NB4 (cell line): Measurements from ENCODE around the gene BLOC1S4.

Experiments
- DNase-seq: peaks from one replicate; pipeline ENCODE4 v3.0.0; 2010; ENCODE audit warnings: low read depth
- H3K4me3 ChIP-seq: one replicate; pipeline ENCODE4 v1.5.1; 2011; ENCODE audit warnings: mild to moderate bottlenecking, low read depth, low read length, moderate library complexity
- MYC ChIP-seq: IDR thresholded peaks from 2 replicates; pipeline ENCODE4 v1.6.1; 2011; ENCODE audit warnings: low read depth, low read length
- POLR2A ChIP-seq: IDR thresholded peaks from 2 replicates; pipeline ENCODE4 v1.6.1; 2011; ENCODE audit warnings: mild to moderate bottlenecking; ENCODE audit not compliant: insufficient read length; ENCODE audit errors: extremely low read depth
- TF ChIP-seq, protein P1 (sequence below): IDR thresholded peaks from one replicate; pipeline ENCODE4 v1.5.1; 2012; ENCODE audit warnings: low read depth, low read length
- TF ChIP-seq, protein P2 (sequence below): IDR thresholded peaks from 2 replicates; pipeline ENCODE4 v1.6.1; 2011; ENCODE audit warnings: low read depth, low read length

The BLOC1S4 gene

DNA sequence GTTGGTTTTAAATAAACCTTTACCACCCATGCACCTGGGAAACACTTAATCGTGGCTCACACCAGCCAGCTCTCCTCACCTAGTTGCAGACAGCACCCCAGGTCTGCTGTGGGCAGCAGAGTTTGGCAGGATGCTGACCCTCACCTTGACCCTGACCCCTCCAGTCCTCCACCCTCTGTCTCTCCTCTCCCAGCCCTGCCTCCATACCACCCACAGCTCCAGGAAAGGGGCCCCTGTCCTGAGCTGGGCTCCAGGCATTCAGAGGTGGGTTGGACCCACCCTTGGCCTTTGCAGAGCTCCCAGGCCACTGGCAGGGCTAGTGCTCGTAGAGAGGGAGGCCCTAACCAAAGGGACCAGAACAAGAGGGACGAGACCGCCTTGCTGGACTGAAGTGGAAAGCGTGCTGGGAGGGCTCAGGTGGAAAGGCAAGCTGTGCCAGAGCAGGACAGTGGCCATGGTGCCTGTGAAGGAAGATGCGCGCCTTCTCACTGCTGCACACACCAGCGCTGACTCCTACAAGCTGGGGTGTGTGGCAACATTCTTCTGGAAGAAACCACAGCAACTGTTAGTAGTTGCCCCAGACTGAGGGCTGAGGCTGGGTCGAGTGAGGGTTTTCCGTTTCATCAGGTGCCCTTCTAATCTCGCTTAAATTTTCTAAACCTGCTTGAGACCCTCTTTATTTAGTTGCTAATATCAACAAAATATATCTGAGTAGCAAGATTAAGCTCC lies 32.9 kb upstream of the BLOC1S4 start:
- H3K4me3 ChIP-seq: no peak overlapping the region
- TF ChIP-seq, protein P1, sequence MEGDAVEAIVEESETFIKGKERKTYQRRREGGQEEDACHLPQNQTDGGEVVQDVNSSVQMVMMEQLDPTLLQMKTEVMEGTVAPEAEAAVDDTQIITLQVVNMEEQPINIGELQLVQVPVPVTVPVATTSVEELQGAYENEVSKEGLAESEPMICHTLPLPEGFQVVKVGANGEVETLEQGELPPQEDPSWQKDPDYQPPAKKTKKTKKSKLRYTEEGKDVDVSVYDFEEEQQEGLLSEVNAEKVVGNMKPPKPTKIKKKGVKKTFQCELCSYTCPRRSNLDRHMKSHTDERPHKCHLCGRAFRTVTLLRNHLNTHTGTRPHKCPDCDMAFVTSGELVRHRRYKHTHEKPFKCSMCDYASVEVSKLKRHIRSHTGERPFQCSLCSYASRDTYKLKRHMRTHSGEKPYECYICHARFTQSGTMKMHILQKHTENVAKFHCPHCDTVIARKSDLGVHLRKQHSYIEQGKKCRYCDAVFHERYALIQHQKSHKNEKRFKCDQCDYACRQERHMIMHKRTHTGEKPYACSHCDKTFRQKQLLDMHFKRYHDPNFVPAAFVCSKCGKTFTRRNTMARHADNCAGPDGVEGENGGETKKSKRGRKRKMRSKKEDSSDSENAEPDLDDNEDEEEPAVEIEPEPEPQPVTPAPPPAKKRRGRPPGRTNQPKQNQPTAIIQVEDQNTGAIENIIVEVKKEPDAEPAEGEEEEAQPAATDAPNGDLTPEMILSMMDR: no peak
- TF ChIP-seq MYC (peak; percentile 90), POLR2A (peak; percentile 18)
- TF ChIP-seq, protein P2, sequence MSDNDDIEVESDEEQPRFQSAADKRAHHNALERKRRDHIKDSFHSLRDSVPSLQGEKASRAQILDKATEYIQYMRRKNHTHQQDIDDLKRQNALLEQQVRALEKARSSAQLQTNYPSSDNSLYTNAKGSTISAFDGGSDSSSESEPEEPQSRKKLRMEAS: peak; percentile 72
- peak; percentile 94 for DNase-seq

DNA sequence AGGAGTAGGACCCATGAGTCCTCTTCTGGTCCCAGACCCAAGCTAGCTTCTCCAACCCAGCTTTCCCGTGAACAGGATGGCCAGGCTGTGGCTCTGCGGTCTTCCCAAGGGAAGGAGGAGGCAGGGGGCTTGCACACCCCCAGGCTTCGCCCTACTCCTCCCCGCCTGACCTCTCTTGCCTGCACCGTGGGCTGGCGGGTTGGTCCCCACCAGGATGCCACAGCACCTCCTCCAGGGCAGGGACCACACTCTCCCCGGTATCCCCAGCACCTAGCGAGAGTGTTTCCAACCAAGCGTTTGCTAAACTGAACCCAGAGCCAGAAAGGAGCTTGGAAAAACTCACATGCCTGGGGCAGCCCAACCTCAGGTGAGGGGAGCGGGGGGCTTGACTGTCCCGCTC lies 31.3 kb upstream of the BLOC1S4 start:
- TF ChIP-seq POLR2A: no peak
- DNase-seq: no peak

DNA sequence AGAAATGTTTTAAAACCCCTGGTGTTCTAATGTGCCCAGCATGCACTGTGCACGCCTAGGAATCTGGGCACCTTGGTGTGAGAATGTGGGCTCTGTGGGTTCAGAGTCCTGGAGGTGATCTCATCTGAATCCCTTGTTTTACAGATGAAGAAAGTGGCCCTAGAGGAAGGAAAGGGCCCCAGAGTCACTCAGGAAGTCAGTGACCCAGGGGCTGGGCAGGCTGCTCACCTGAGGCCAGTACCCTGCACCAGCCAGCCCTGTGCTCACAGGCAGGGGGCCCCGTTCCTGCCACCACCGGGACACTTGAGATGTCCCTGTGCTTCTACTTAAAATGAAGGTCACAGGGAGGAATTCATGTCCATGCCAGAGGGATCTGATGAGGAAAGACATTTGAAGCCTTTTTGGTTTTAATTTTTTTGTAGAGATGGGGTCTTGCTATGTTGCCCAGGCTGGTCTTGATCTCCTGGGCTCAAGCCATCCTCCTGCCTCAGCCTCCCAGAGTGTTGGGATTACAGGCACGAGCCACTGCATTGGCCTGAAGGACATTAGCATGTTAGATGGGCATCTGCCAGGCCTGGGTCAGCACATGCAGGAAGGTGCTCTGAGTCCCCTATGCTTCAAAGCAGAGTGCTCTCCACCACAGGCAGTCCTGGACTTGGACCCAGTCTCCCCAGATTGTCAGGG lies 29.7 kb upstream of the BLOC1S4 start:
- no peak for DNase-seq
- no peak for TF ChIP-seq MYC
- TF ChIP-seq, protein P1: no peak
- TF ChIP-seq POLR2A: no peak
- TF ChIP-seq, protein P2: no peak
- no peak overlapping the region for H3K4me3 ChIP-seq

More for the DNA sequence above, 31.3 kb upstream of the BLOC1S4 start:
- no peak overlapping the region for H3K4me3 ChIP-seq

DNA sequence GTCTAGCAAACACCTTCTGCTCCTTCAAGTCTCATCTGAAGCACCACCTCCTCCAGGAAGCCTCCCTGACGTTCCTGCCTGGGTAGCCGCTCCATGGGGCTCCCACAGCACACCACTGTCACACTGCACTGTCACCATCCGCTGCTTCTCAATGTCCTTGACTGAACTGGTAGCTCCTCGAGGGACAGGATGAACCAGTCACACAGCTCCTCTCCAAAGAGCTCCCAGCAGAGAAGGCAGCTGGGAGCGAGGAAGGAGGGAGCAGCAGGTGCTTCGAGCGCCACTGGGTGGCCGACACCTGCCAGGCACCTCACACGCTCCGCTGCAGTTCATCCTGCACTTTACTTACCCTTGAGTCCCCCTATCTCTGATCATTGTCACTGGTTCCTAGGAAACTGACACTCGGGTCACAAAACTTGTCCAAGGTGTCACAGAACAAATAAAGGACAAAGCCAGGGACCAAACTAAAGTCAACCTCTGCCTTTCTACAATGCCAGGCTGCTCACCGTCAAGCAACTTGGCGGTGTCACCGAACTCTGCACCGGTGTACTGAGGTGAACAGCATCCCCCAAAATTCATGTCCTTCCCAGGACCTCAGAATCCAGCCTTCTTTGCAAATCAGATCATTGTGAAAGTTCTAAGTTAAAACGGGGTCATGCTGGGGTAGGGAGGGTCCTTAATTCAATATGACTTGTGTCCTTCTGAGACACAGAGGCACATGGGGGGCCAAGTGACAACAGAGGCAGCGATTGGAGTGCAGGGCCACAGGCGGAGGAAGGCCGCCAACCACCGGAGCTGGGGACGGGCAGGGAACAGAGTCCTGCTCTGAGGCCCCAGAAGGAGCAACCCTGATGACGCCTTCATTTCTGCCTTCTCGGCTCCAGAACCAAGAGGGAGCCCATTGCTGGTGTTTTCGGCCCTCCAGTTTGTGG lies 27.8 kb upstream of the BLOC1S4 start:
- peak overlapping the region; percentile 32 for H3K4me3 ChIP-seq
- peak; percentile 51 for DNase-seq
- TF ChIP-seq, protein P1: peak; percentile 16
- TF ChIP-seq, protein P2: no peak
- TF ChIP-seq POLR2A: no peak

DNA sequence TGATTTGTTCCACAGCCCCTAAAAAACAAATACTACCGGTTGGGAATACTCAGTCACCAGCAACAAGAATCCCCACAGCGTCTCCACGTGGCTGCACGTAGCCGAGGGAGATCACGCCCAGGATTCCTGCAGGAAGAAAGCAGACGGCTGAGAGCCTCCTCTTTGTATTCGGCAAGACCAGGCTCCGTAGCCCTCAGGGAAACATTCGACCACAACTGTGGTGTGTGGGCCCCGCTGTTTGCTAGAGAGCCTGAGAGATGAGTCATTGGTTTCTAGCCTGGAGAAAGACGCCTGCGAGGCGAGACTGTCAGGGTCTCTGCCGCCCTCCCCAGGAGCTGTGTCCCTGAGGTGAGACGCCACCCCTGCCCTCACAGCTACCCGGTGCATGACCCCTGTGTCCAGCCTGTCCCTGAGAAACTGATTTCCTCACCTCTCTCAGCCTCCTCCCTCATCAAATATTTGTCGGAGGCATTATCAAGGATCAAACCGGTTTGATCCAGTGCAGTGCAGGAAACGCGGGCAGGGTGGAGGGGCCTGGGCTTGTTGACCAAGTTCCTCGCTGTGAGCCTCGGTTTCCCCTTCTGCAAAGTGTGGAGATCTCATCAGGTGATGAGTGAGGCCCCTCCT lies 27.0 kb upstream of the BLOC1S4 start:
- peak; percentile 99 for DNase-seq
- TF ChIP-seq MYC: no peak; the same call in none of the 2 replicates
- TF ChIP-seq, protein P1: peak; percentile 21
- TF ChIP-seq, protein P2: peak; percentile 79
- TF ChIP-seq POLR2A: peak; percentile 51
- peak overlapping the region; percentile 32 for H3K4me3 ChIP-seq
